ENCODE results near the gene ZCCHC7. TPM values are rescaled to one million over a fixed set of nuclear protein-coding genes. Genes with fewer than 3 reads are reported as not detected.

The ZCCHC7 gene
- total and polyA plus RNA-seq, 4 donors = 7.7 to 28.0 (median 12.6) TPM

DNA sequence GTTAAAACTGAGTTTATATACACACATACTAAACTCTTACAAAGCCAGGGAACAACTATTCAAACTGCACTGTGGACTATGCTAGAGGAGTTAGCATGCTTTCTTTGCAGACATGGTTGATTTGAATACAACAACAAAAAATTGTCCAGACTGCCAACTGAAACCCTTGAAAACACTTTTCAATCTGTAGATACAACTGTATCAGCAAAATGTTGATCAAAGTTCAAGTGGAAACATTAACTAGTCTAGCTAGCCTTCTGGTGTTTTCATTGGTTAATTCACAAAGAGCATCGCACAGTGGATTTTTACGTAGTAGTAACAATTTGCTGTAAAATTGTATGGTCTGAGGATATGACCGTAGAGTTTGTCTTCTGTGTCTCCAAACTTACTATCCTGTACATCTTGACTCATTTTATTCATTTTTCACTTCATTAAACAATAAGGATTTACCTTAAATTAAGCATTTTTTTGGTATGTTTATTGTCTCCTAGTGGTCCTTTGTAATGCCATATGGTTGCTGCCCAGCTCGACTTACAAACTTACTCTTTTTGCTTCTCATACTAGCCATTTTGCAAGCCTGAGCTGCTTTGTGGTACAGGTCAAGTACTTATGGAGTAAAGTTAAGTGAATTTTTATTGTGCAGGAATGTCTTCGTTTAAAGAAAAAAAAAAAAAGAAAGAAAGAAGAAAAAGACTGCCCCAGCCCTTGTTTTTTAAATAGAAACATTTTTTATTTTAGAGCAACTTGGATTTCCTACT lies 123.4 kb downstream of the ZCCHC7 start:
- Histone ChIP-seq H3K9me3 (ENCODE audit: control insufficient read depth in 4 of 4, insufficient read depth in 3 of 4, low read length in 3 of 4) (no peaks in the 10 kb centered on the region), H3K27ac (ENCODE audit: low read depth in 1 of 2, low read length in 1 of 2) (no peak overlapping the region), H3K27me3 (ENCODE audit: control insufficient read depth in 3 of 3, insufficient read depth in 3 of 3, low read length in 2 of 3) (no peaks in the 10 kb centered on the region), H3K4me3 (no peak overlapping the region), H3K4me1 (ENCODE audit: control insufficient read depth in 5 of 5, insufficient read depth in 5 of 5, low read length in 5 of 5) (peaks cover 0 to 7% (median 0%) of the 10 kb centered on the region in 5 donors), H3K9ac (ENCODE audit: insufficient read depth in 1 of 2, low read length in 2 of 2) (no peak overlapping the region), H3K36me3 (ENCODE audit: control insufficient read depth in 4 of 4, insufficient read depth in 4 of 4, low read length in 4 of 4) (no peaks in the 10 kb centered on the region)
- WGBS, 2 donors = 84 to 87% methylated on average over 5 of the region's 5 CpGs
- TF ChIP-seq CTCF (IDR thresholded peaks at IDR 0.05; ENCODE audit: control extremely low read depth, extremely low read depth) = no peak
- ATAC-seq (ENCODE audit: insufficient read depth, low FRiP score) (no peak), DNase-seq (no peak)

- H3K9ac ChIP-seq (ENCODE audit: insufficient read depth in 1 of 2, low read length in 2 of 2) = no peak overlapping the region
- ATAC-seq (ENCODE audit: insufficient read depth, low FRiP score) (no peak), DNase-seq (no peak)
- H3K27ac ChIP-seq (ENCODE audit: low read depth in 1 of 2, low read length in 1 of 2) = no peak overlapping the region
- WGBS, 2 donors = 94 to 96% methylated on average over 3 of the region's 3 CpGs
- no peaks in the 10 kb centered on the region for H3K9me3 ChIP-seq (ENCODE audit: control insufficient read depth in 4 of 4, insufficient read depth in 3 of 4, low read length in 3 of 4)
- peaks cover 0 to 5% (median 0%) of the 10 kb centered on the region in 5 donors for H3K4me1 ChIP-seq (ENCODE audit: control insufficient read depth in 5 of 5, insufficient read depth in 5 of 5, low read length in 5 of 5)
- no peaks in the 10 kb centered on the region for H3K27me3 ChIP-seq (ENCODE audit: control insufficient read depth in 3 of 3, insufficient read depth in 3 of 3, low read length in 2 of 3)
- H3K4me3 ChIP-seq = no peak overlapping the region
- no peak for TF ChIP-seq CTCF (IDR thresholded peaks at IDR 0.05; ENCODE audit: control extremely low read depth, extremely low read depth)
- H3K36me3 ChIP-seq (ENCODE audit: control insufficient read depth in 4 of 4, insufficient read depth in 4 of 4, low read length in 4 of 4) = peaks cover 0 to 5% (median under 1%) of the 10 kb centered on the region in 4 donors
Observed at GRCh38 chr9:37246826-37247225, 126.5 kb downstream of the ZCCHC7 start.

- Histone ChIP-seq H3K36me3 (ENCODE audit: control insufficient read depth in 4 of 4, insufficient read depth in 4 of 4, low read length in 4 of 4) (peaks cover 0 to 5% (median under 1%) of the 10 kb centered on the region in 4 donors), H3K4me3 (no peak overlapping the region), H3K9me3 (ENCODE audit: control insufficient read depth in 4 of 4, insufficient read depth in 3 of 4, low read length in 3 of 4) (no peaks in the 10 kb centered on the region), H3K27ac (ENCODE audit: low read depth in 1 of 2, low read length in 1 of 2) (no peak overlapping the region), H3K27me3 (ENCODE audit: control insufficient read depth in 3 of 3, insufficient read depth in 3 of 3, low read length in 2 of 3) (no peaks in the 10 kb centered on the region), H3K4me1 (ENCODE audit: control insufficient read depth in 5 of 5, insufficient read depth in 5 of 5, low read length in 5 of 5) (peaks cover 0 to 5% (median 0%) of the 10 kb centered on the region in 5 donors), H3K9ac (ENCODE audit: insufficient read depth in 1 of 2, low read length in 2 of 2) (no peak overlapping the region)
- DNase-seq (no peak), ATAC-seq (ENCODE audit: insufficient read depth, low FRiP score) (no peak)
- no peak for TF ChIP-seq CTCF (IDR thresholded peaks at IDR 0.05; ENCODE audit: control extremely low read depth, extremely low read depth)
Observed at GRCh38 chr9:37248651-37249163, 128.3 kb downstream of the ZCCHC7 start.

Measured in lung (tissue), 12 donors.